ENCODE data around the gene ASPM. TPM values are rescaled to one million over a fixed set of nuclear protein-coding genes. Genes with fewer than 3 reads are reported as not detected.

ASPM gene
- total and polyA plus RNA-seq, 2 of the 4 experiments (the other 2 are of a cell fraction): 7.1 to 27.8 TPM

GRCh38 chr1:197063212-197063611 is 83.3 kb downstream of the ASPM start:
- no peak overlapping the region for H3K56ac ChIP-seq (ENCODE audit: extremely low read depth, insufficient read depth, low read length)
- H3K9me3 ChIP-seq (ENCODE audit: control insufficient read depth, insufficient read depth, low read length): no peaks in the 10 kb centered on the region
- no peaks in the 10 kb centered on the region for H3K4me1 ChIP-seq (ENCODE audit: control insufficient read depth, insufficient read depth, low read length)
- no peak overlapping the region for H4K8ac ChIP-seq (ENCODE audit: low read depth in 2 of 2, low read length in 2 of 2)
- no peaks in the 10 kb centered on the region for H3K27me3 ChIP-seq (ENCODE audit: control insufficient read depth, insufficient read depth, low read length)
- no peak overlapping the region for H2BK120ac ChIP-seq (ENCODE audit: low read depth, low read length)
- H2AK5ac ChIP-seq (ENCODE audit: low read depth, low read length): no peak overlapping the region
- H4K5ac ChIP-seq (ENCODE audit: low read depth, low read length): no peak overlapping the region
- H3K14ac ChIP-seq (replicated peaks; ENCODE audit: low read depth, low read length): no peak overlapping the region
- no peak overlapping the region for H3K4ac ChIP-seq (ENCODE audit: low read depth, low read length)
- ATAC-seq (ENCODE audit: low read depth): no peak
- no CpG with 5 or more reads among the region's 2 CpGs for WGBS, 2 experiments (ENCODE audit: extremely low coverage in 2 of 2, insufficient read length in 1 of 2)
- no peak overlapping the region for H2BK15ac ChIP-seq (ENCODE audit: low read depth, low read length)
- ChIA-PET CTCF (no interaction called here), POLR2A (ENCODE audit: unreplicated experiment) (no interaction called here)
- H3K36me3 ChIP-seq (ENCODE audit: control insufficient read depth, insufficient read depth, low read length): no peaks in the 10 kb centered on the region
- H3K4me3 ChIP-seq (ENCODE audit: insufficient read depth, low read depth, low read length): no peak overlapping the region
- no peak overlapping the region for H3K4me2 ChIP-seq (ENCODE audit: low read depth, low read length)
- H2BK20ac ChIP-seq (ENCODE audit: low read depth, low read length): no peak overlapping the region
- TF ChIP-seq RAD21 (IDR thresholded peaks at IDR 0.05; ENCODE audit: low read length) (no peak), NFE2L2 (IDR thresholded peaks at IDR 0.05; ENCODE audit: low read depth, low read length) (no peak), RFX5 (IDR thresholded peaks at IDR 0.05; ENCODE audit: low read depth, low read length) (no peak)
- no peak overlapping the region for H3K18ac ChIP-seq (ENCODE audit: low read depth, low read length)
- H3K79me1 ChIP-seq (ENCODE audit: low read depth in 1 of 2, low read length in 2 of 2): no peaks in the 10 kb centered on the region
- no peak overlapping the region for H3K27ac ChIP-seq (ENCODE audit: insufficient read depth, low read length)
- no peaks in the 10 kb centered on the region for H3K9me1 ChIP-seq (ENCODE audit: insufficient read depth, low read length)
- H2AFZ ChIP-seq (replicated peaks; ENCODE audit: low read length, poor library complexity): no peak overlapping the region
- H4K91ac ChIP-seq (ENCODE audit: insufficient read depth, low read depth, low read length): no peak overlapping the region
- H3K23ac ChIP-seq (ENCODE audit: low read depth, low read length): no peak overlapping the region
- intact Hi-C loops (cut with micrococcal nuclease) (loop anchor here (10.0 kb wide), 1 partner anchor 238 kb away; no protein-coding TSS in a partner anchor), dilution Hi-C loops (cut with HindIII; ENCODE audit: low sequenced_read_pairs, unreplicated experiment) (no loop called here), in situ Hi-C loops (cut with MboI; ENCODE audit: low sequenced_read_pairs) (no loop called here)
- BruUV-seq (replicated peaks): no TSS peak
- no peak overlapping the region for H2BK5ac ChIP-seq (ENCODE audit: low read depth, low read length, poor library complexity, severe bottlenecking)
- DNase-seq: no peak
- H2AK9ac ChIP-seq (replicated peaks; ENCODE audit: low read depth, low read length, poor library complexity): no peak overlapping the region
- H4K20me1 ChIP-seq (ENCODE audit: insufficient read depth, low read length): no peaks in the 10 kb centered on the region
- H3K9ac ChIP-seq (ENCODE audit: low read depth, low read length): no peak overlapping the region

Measured in IMR-90 (cell line).